GM12878 (cell line): ENCODE measurements around the gene NNAT. TPM values are rescaled to one million over a fixed set of nuclear protein-coding genes. Genes with fewer than 3 reads are reported as not detected.

Experiments
- ATAC-seq: fragments of 200-7000 bp; cut with Tn5 transposase; 3 replicates; pipeline ENCODE4 v1.9.1; 2020; ENCODE audit warnings: mild to moderate bottlenecking, moderate library complexity
- BruUV-seq: library from RNA; stranded (reverse); fragments of 400-500 nt; replicated peaks from 2 replicates; lab custom pipeline; 2021; lab: Mats Ljungman, UMichigan
- CTCF ChIA-PET: fragments of 300-600 bp; sonication (Branson Sonifier 250); formaldehyde crosslinking; extraction: SDS; loops from one replicate; lab custom pipeline; 2021; ENCODE audit warnings: inconsistent platforms; lab: Yijun Ruan, JAX
- POLR2A ChIA-PET: fragments of 350-600 bp; formaldehyde crosslinking; extraction: SDS; loops from one replicate; lab custom pipeline; 2021; ENCODE audit warnings: inconsistent platforms; lab: Charles Lee
- RAD21 ChIA-PET: fragments of 300-600 bp; sonication (Branson Sonifier 250); formaldehyde crosslinking; loops from one replicate; lab custom pipeline; 2023; ENCODE audit warnings: antibody characterized with exemption; ENCODE audit not compliant: unreplicated experiment; lab: Charles Lee
- SMC1A ChIA-PET: fragments of 300-600 bp; sonication (Branson Sonifier 250); formaldehyde crosslinking; loops from one replicate; lab custom pipeline; 2023; ENCODE audit not compliant: unreplicated experiment, uncharacterized antibody; lab: Charles Lee
- DNase-seq: peaks from one replicate; pipeline ENCODE4 v3.0.0-alpha.2; 2011; ENCODE audit warnings: low read depth, low spot score
- FAIRE-seq: peaks from 3 replicates; lab custom pipeline; 2011; peaks lifted over from hg19 to GRCh38; lab: Jason Lieb, UNC
- H2AFZ ChIP-seq: 2 replicates; pipeline ENCODE4 v1.6.0; 2011; ENCODE audit warnings: low read depth, low read length, control low read depth; ENCODE audit not compliant: control insufficient read depth
- H3K27ac ChIP-seq: 2 replicates; pipeline ENCODE4 v1.5.1; 2011; ENCODE audit warnings: control low read depth; ENCODE audit not compliant: control insufficient read depth, insufficient read depth
- H3K27me3 ChIP-seq, 2 experiments: replicated peaks in 1 of 2; 2 replicates each; pipeline versions ENCODE4 v1.6.0 to v1.6.1; 2011; ENCODE audit warnings: low read length in 1 of 2; ENCODE audit not compliant: control insufficient read depth in 2 of 2, insufficient read depth in 2 of 2
- H3K36me3 ChIP-seq, 2 experiments: 2 replicates each; pipeline ENCODE4 v1.5.1; 2011; ENCODE audit warnings: low read length in 1 of 2; ENCODE audit not compliant: control insufficient read depth in 2 of 2, insufficient read depth in 2 of 2
- H3K4me1 ChIP-seq: 2 replicates; pipeline ENCODE4 v1.6.1; 2011; ENCODE audit warnings: mild to moderate bottlenecking, low read length, moderate library complexity, mixed read lengths; ENCODE audit not compliant: control insufficient read depth, insufficient read depth
- H3K4me2 ChIP-seq: 2 replicates; pipeline ENCODE4 v1.6.0; 2011; ENCODE audit warnings: control low read depth; ENCODE audit not compliant: control insufficient read depth, insufficient read depth
- H3K4me3 ChIP-seq: fragments of 200-600 bp; sonication (generic); 2 replicates; pipeline ENCODE4 v1.5.1; 2016
- H3K79me2 ChIP-seq: 2 replicates; pipeline ENCODE4 v1.6.0; 2011; ENCODE audit warnings: low read length; ENCODE audit not compliant: control insufficient read depth, insufficient read depth
- H3K9ac ChIP-seq: 2 replicates; pipeline ENCODE4 v1.8.0; 2011; ENCODE audit warnings: low read length, control low read depth, mixed read lengths; ENCODE audit not compliant: control insufficient read depth, insufficient read depth
- H3K9me3 ChIP-seq: replicated peaks from 3 replicates; pipeline ENCODE4 v1.5.1; 2011; ENCODE audit warnings: mild to moderate bottlenecking, low read length; ENCODE audit not compliant: control insufficient read depth, insufficient read depth
- H4K20me1 ChIP-seq: 2 replicates; pipeline ENCODE4 v1.6.0; 2011; ENCODE audit not compliant: control insufficient read depth, insufficient read depth
- CBX3 ChIP-seq: fragments of 200-600 bp; sonication (generic); IDR thresholded peaks from 2 replicates; pipeline ENCODE4 v1.6.1; 2016; ENCODE audit warnings: low read depth, borderline replicate concordance
- NRF1 ChIP-seq: conservative IDR thresholded peaks from 2 replicates; pipeline ENCODE4 v1.6.1; 2011; ENCODE audit warnings: mild to moderate bottlenecking, low read depth, low read length, improper control_type of control experiment
- WGBS: methylation state at CpG from one replicate; pipeline ENCODE4 v1.1.6; 2016; ENCODE audit warnings: low lambda C conversion rate; ENCODE audit not compliant: insufficient replicate concordance, insufficient coverage; ENCODE audit errors: missing lambda C conversion rate; 5-methylcytosine and 5-hydroxymethylcytosine counted together
- in situ Hi-C: fragments of 300-500 bp; cut with MboI; formaldehyde crosslinking; loops from 9 replicates; pipeline ENCODE4 v1.14.3; 2018; ENCODE audit warnings: mixed read lengths
- intact Hi-C: fragments of 100-400 bp; cut with micrococcal nuclease; formaldehyde crosslinking; loops from one replicate; pipeline ENCODE4 v1.14.2; 2022; ENCODE audit not compliant: unreplicated experiment
- polyA plus RNA-seq, 11 experiments: library from polyadenylated mRNA; depleted of rRNA in 4 of 11; unstranded in 6 of 11; stranded (reverse) in 5 of 11; fragments of >200 nt; fragmentation: Nextera tagmentation in 4 of 11; fragmentation: Illumina TruSeq in 1 of 11; extraction: Ambion mirVana in 4 of 11; extraction: Trizol in 1 of 11; gene quantifications; 1 replicate in 1 of 11; 2 replicates in 10 of 11; pipeline versions ENCODE4 v1.2.1 to v1.2.3, GENCODE V29; 2011 to 2016; ENCODE audit warnings: inconsistent platforms in 2 of 11, missing spikeins in 2 of 11, low read depth in 1 of 11
- total RNA-seq, 4 experiments: library from RNA; depleted of rRNA in 3 of 4; stranded (reverse); fragments of >200 nt in 3 of 4; fragmentation: Illumina TruSeq in 1 of 4; extraction: Trizol in 1 of 4; gene quantifications; 2 replicates each; pipeline versions ENCODE4 v1.2.1 to v1.2.3, GENCODE V29; 2013 to 2021
- TF ChIP-seq, protein P1 (sequence below): fragments of 150-350 bp; IDR thresholded peaks from 2 replicates; pipeline ENCODE4 v1.6.1; 2014; ENCODE audit warnings: mild to moderate bottlenecking, low read depth, low read length

The NNAT gene
- total and polyA plus RNA-seq, 10 of the 15 experiments (the other 5 are each of a cell fraction or from before 2014, with no cell fraction given) = 0.22 to 0.99 (median 0.42) TPM; not detected in 7

DNA sequence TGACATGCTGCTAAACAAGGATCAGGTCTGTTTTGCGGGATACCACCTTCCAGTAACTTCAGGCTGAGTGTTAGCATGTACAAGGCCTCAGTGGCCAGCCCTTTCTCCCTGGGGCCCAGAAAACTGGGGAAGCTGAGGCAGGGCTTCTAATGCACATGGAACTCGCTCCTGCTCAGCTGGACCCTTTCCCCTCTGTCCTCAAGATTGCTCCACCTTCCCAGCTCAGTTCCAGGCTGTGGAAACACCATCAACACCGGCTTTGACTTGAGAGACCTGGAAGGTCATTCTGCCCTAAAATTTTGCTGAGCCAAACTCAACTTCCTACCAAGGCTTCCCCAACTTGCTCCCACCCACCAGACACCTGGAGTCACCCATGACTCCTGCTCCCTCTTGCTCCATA is 10.8 kb downstream of the NNAT start:
- WGBS = 67% methylated on average over 3 of the region's 3 CpGs
- ATAC-seq (no peak), FAIRE-seq (no peak), DNase-seq (no peak)
- Histone ChIP-seq H3K27me3 (no peaks in the 10 kb centered on the region), H2AFZ (no peak overlapping the region), H3K9me3 (no peaks in the 10 kb centered on the region), H3K27ac (no peak overlapping the region), H3K4me1 (peaks cover 21% of the 10 kb centered on the region), H3K9ac (no peak overlapping the region), H4K20me1 (no peaks in the 10 kb centered on the region), H3K4me2 (no peak overlapping the region), H3K4me3 (no peak overlapping the region), H3K79me2 (peaks cover 8% of the 10 kb centered on the region), H3K36me3 (no peaks in the 10 kb centered on the region)
- SMC1A ChIA-PET = interaction anchor here (7.2 kb wide), 1 partner anchor 264 kb away, joined by 129 read pairs; no protein-coding TSS in a partner anchor
- intact Hi-C loops = no loop called here
- in situ Hi-C loops = loop anchor here (5.0 kb wide), 2 partner anchors 260 to 335 kb away; no protein-coding TSS in a partner anchor
- TF ChIP-seq, protein P1, sequence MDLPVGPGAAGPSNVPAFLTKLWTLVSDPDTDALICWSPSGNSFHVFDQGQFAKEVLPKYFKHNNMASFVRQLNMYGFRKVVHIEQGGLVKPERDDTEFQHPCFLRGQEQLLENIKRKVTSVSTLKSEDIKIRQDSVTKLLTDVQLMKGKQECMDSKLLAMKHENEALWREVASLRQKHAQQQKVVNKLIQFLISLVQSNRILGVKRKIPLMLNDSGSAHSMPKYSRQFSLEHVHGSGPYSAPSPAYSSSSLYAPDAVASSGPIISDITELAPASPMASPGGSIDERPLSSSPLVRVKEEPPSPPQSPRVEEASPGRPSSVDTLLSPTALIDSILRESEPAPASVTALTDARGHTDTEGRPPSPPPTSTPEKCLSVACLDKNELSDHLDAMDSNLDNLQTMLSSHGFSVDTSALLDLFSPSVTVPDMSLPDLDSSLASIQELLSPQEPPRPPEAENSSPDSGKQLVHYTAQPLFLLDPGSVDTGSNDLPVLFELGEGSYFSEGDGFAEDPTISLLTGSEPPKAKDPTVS = no peak
- TF ChIP-seq NRF1 = no peak
- no peak for TF ChIP-seq CBX3
- BruUV-seq = no TSS peak
- RAD21 ChIA-PET = interaction anchor here (1.9 to 11.5 kb wide), 2 partner anchors 263 to 337 kb away, joined by 12 to 119 read pairs; no protein-coding TSS in a partner anchor
- POLR2A ChIA-PET = interaction anchor here (0.6 to 1.5 kb wide), 2 partner anchors 147 to 227 kb away, joined by 3 read pairs; no protein-coding TSS in a partner anchor
- CTCF ChIA-PET = interaction anchor here (13.3 to 13.5 kb wide), 2 partner anchors 263 to 337 kb away, joined by 200 to 282 read pairs; no protein-coding TSS in a partner anchor
